HCT116 (cell line): Measurements from ENCODE around the gene TNFRSF1A. TPM values are rescaled to one million over a fixed set of nuclear protein-coding genes. Genes with fewer than 3 reads are reported as not detected.

ENCODE experiments used
- ATAC-seq: fragments of 200-7000 bp; cut with Tn5 transposase; 2 replicates; pipeline ENCODE4 v1.9.1; 2020; ENCODE audit warnings: mild to moderate bottlenecking, moderate library complexity
- BruUV-seq: library from RNA; stranded (reverse); fragments of 400-500 nt; replicated peaks from 2 replicates; lab custom pipeline; 2021; lab: Mats Ljungman, UMichigan
- CTCF ChIA-PET: fragments of 300-600 bp; sonication (Branson Sonifier 250); formaldehyde crosslinking; loops from one replicate; lab custom pipeline; 2021; ENCODE audit warnings: antibody characterized with exemption; lab: Charles Lee
- POLR2A ChIA-PET: fragments of 300-600, 350-600 bp; sonication (Branson Sonifier 250); formaldehyde crosslinking; loops from one replicate; lab custom pipeline; 2021; ENCODE audit warnings: antibody characterized with exemption; lab: Charles Lee
- RAD21 ChIA-PET, 2 experiments: fragments of 300-600 bp; sonication (Branson Sonifier 250); formaldehyde crosslinking; loops; one replicate each; lab custom pipeline; 2023; ENCODE audit warnings: low total read pairs in 2 of 2; ENCODE audit not compliant: uncharacterized antibody in 2 of 2, unreplicated experiment in 2 of 2, low non-redundant PET in 1 of 2; lab: Charles Lee
- DNase-seq: peaks from one replicate; pipeline ENCODE4 v3.0.0-alpha.2; 2010; ENCODE audit warnings: low read depth, low spot score
- H2AFZ ChIP-seq: fragments of 200-600 bp; shearing (Covaris generic), sonication (generic); 2 replicates; pipeline ENCODE4 v1.6.1; 2017; ENCODE audit warnings: low read depth, mixed run types, mixed read lengths, antibody characterized with exemption, low read length; ENCODE audit not compliant: poor library complexity, severe bottlenecking
- H3K27ac ChIP-seq: 2 replicates; pipeline ENCODE4 v1.5.1; 2012; ENCODE audit warnings: low read depth, low read length
- H3K27me3 ChIP-seq: fragments of 200-600 bp; sonication (generic); 2 replicates; pipeline ENCODE4 v1.6.1; 2016; ENCODE audit warnings: mixed run types, low read length, mixed read lengths; ENCODE audit not compliant: insufficient read depth
- H3K36me3 ChIP-seq, 2 experiments: fragments of 200-500 bp in 1 of 2; fragments of 200-600 bp in 1 of 2; sonication (Bioruptor generic) in 1 of 2; sonication (generic) in 1 of 2; 2 replicates each; pipeline versions ENCODE4 v1.5.1 to v1.6.1; 2014 to 2016; ENCODE audit warnings: low read length in 2 of 2, inconsistent platforms in 1 of 2, mixed read lengths in 1 of 2, mixed run types in 1 of 2; ENCODE audit not compliant: insufficient read depth in 2 of 2, control insufficient read depth in 1 of 2
- H3K4me1 ChIP-seq, 2 experiments: fragments of 200-600 bp in 1 of 2; sonication (generic) in 1 of 2; 2 replicates each; pipeline versions ENCODE4 v1.5.1 to v1.6.1; 2012 to 2017; ENCODE audit warnings: low read length in 2 of 2, inconsistent platforms in 1 of 2, mild to moderate bottlenecking in 1 of 2, mixed read lengths in 1 of 2, mixed run types in 1 of 2, moderate library complexity in 1 of 2; ENCODE audit not compliant: insufficient read depth in 2 of 2, control insufficient read depth in 1 of 2
- H3K4me2 ChIP-seq: fragments of 200-600 bp; sonication (generic); 2 replicates; pipeline ENCODE4 v1.6.1; 2017; ENCODE audit warnings: mixed run types, low read length, mixed read lengths
- H3K4me3 ChIP-seq, 2 experiments: fragments of 200-600 bp in 1 of 2; sonication (generic) in 1 of 2; replicated peaks in 1 of 2; 2 replicates each; pipeline ENCODE4 v1.5.1; 2011 to 2016; ENCODE audit warnings: low read length in 2 of 2, control low read depth in 1 of 2, low read depth in 1 of 2, mild to moderate bottlenecking in 1 of 2, mixed read lengths in 1 of 2, mixed run types in 1 of 2
- H3K79me2 ChIP-seq: fragments of 200-600 bp; sonication (generic); 2 replicates; pipeline ENCODE4 v1.6.1; 2017; ENCODE audit warnings: mild to moderate bottlenecking, mixed run types, low read length, moderate library complexity, mixed read lengths; ENCODE audit not compliant: insufficient read depth
- H3K9ac ChIP-seq: fragments of 200-600 bp; sonication (generic); 2 replicates; pipeline ENCODE4 v1.6.1; 2016; ENCODE audit warnings: low read length, mixed read lengths
- H3K9me2 ChIP-seq: fragments of 200-600 bp; sonication (generic), shearing (Covaris generic); 2 replicates; pipeline ENCODE4 v1.6.1; 2017; ENCODE audit warnings: mixed run types, mild to moderate bottlenecking, moderate library complexity; ENCODE audit not compliant: insufficient read depth
- H3K9me3 ChIP-seq, 2 experiments: fragments of 200-500 bp in 1 of 2; fragments of 200-600 bp in 1 of 2; sonication (Bioruptor generic) in 1 of 2; sonication (generic) in 1 of 2; 2 replicates each; pipeline ENCODE4 v1.6.1; 2014 to 2017; ENCODE audit warnings: low read length in 2 of 2, mixed read lengths in 2 of 2, inconsistent platforms in 1 of 2, low read depth in 1 of 2, mild to moderate bottlenecking in 1 of 2, mixed run types in 1 of 2, moderate library complexity in 1 of 2; ENCODE audit not compliant: control insufficient read depth in 1 of 2, insufficient read depth in 1 of 2
- H4K20me1 ChIP-seq: fragments of 200-600 bp; sonication (generic), shearing (Covaris generic); 2 replicates; pipeline ENCODE4 v1.6.1; 2017; ENCODE audit warnings: mixed run types, mild to moderate bottlenecking, moderate library complexity; ENCODE audit not compliant: insufficient read depth
- CBX3 ChIP-seq: IDR thresholded peaks from 2 replicates; pipeline ENCODE4 v1.6.1; 2012; ENCODE audit warnings: low read depth
- CEBPB ChIP-seq: IDR thresholded peaks from 2 replicates; pipeline ENCODE4 v1.6.1; 2012; ENCODE audit warnings: low read depth
- CTCF ChIP-seq, 3 experiments: fragments of 200-600 bp in 1 of 3; sonication (generic) in 1 of 3; IDR thresholded peaks in 2 of 3; conservative IDR thresholded peaks in 1 of 3; 2 replicates each; pipeline ENCODE4 v1.5.1; 2012 to 2017; ENCODE audit warnings: low read depth in 2 of 3, low read length in 2 of 3, antibody characterized with exemption in 1 of 3, borderline replicate concordance in 1 of 3, control low read depth in 1 of 3, mild to moderate bottlenecking in 1 of 3, mixed read lengths in 1 of 3, mixed run types in 1 of 3, moderate library complexity in 1 of 3; ENCODE audit not compliant: insufficient read depth in 1 of 3
- FOSL1 ChIP-seq: IDR thresholded peaks from 2 replicates; pipeline ENCODE4 v1.6.1; 2012; ENCODE audit warnings: low read depth
- RAD21 ChIP-seq: IDR thresholded peaks from 2 replicates; pipeline ENCODE4 v1.6.1; 2012; ENCODE audit warnings: low read depth, mild to moderate bottlenecking
- SP1 ChIP-seq: IDR thresholded peaks from 2 replicates; pipeline ENCODE4 v1.6.1; 2012; ENCODE audit warnings: low read depth
- ZFX ChIP-seq: fragments of 450-650 bp; IDR thresholded peaks from 2 replicates; pipeline ENCODE4 v1.6.1; 2017
- intact Hi-C: fragments of 100-400 bp; cut with micrococcal nuclease; formaldehyde crosslinking; loops from 2 replicates; pipeline ENCODE4 v1.10.0; 2022
- total RNA-seq: library from RNA; stranded (reverse); gene quantifications from one replicate; pipeline ENCODE4 v1.2.1, GENCODE V29; 2021; ENCODE audit not compliant: unreplicated experiment
- TF ChIP-seq, protein P1 (sequence below): IDR thresholded peaks from 2 replicates; pipeline ENCODE4 v1.6.1; 2012
- TF ChIP-seq, protein P2 (sequence below): IDR thresholded peaks from 2 replicates; pipeline ENCODE4 v1.6.1; 2012

The TNFRSF1A gene
- total RNA-seq, 1 experiment from 2014 or later, result 129 TPM

GRCh38 chr12:6342140-6342889 lies 439 bp upstream of the TNFRSF1A start:
- intact Hi-C loops, result no loop called here
- no peak for TF ChIP-seq FOSL1
- TF ChIP-seq CTCF (IDR thresholded peaks at IDR 0.05 in 2 of 3, conservative IDR thresholded peaks at IDR 0.05 in 1 of 3; ENCODE audit: borderline replicate concordance in 1 of 3, insufficient read depth in 1 of 3, low read depth in 2 of 3, low read length in 2 of 3), result no peak
- TF ChIP-seq, protein P1, sequence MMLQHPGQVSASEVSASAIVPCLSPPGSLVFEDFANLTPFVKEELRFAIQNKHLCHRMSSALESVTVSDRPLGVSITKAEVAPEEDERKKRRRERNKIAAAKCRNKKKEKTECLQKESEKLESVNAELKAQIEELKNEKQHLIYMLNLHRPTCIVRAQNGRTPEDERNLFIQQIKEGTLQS, result no peak
- TF ChIP-seq SP1, result no peak
- no peak for TF ChIP-seq ZFX
- no peak for TF ChIP-seq RAD21
- no peak for TF ChIP-seq CEBPB
- TF ChIP-seq, protein P2, sequence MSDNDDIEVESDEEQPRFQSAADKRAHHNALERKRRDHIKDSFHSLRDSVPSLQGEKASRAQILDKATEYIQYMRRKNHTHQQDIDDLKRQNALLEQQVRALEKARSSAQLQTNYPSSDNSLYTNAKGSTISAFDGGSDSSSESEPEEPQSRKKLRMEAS, result no peak
- TF ChIP-seq CBX3, result no peak
- TF ChIP-seq, all 23 proteins: peak for 0

More at GRCh38 chr12:6342140-6342889, 439 bp upstream of the TNFRSF1A start:
- no peak overlapping the region for H2AFZ ChIP-seq
- no peaks in the 10 kb centered on the region for H4K20me1 ChIP-seq
- no peaks in the 10 kb centered on the region for H3K9me2 ChIP-seq
- H3K4me1 ChIP-seq, result peaks cover 74 to 86% of the 10 kb centered on the region in 2 experiments
- ChIA-PET POLR2A (interaction anchor here (0.9 to 1.2 kb wide), 4 partner anchors 14 to 192 kb away, joined by 3 to 5 read pairs (median 3); partner anchors contain the start of genes GAPDH and SCNN1A), CTCF (interaction anchor here (1.1 to 1.3 kb wide), 2 partner anchors 13 to 123 kb away, joined by 3 to 5 read pairs; no protein-coding TSS in a partner anchor), RAD21 (interaction anchor here in 1 of 2 experiments (1.0 kb wide), 1 partner anchor 28 kb away, joined by 3 read pairs; no protein-coding TSS in a partner anchor)
- BruUV-seq, result no TSS peak
- no peaks in the 10 kb centered on the region for H3K27me3 ChIP-seq
- H3K9me3 ChIP-seq, result no peaks in the 10 kb centered on the region
- H3K27ac ChIP-seq, result peak overlapping the region; percentile 99
- H3K79me2 ChIP-seq, result peaks cover 51% of the 10 kb centered on the region
- ATAC-seq (no peak), DNase-seq (no peak)
- H3K4me3 ChIP-seq, result peak overlapping the region; percentile 84 to 92
- peak overlapping the region; percentile 97 for H3K4me2 ChIP-seq
- peak overlapping the region; percentile 90 for H3K9ac ChIP-seq
- no peaks in the 10 kb centered on the region; a peak in 1 of 4 replicates for H3K36me3 ChIP-seq
